GM12801 (cell line): ENCODE measurements around the gene CD101.

Experiments used
- TF ChIP-seq, protein P1 (sequence below): IDR thresholded peaks from one replicate; pipeline ENCODE4 v1.5.1; 2011; ENCODE audit warnings: control low read depth; ENCODE audit not compliant: insufficient read length; ENCODE audit errors: extremely low read depth

The CD101 gene

DNA sequence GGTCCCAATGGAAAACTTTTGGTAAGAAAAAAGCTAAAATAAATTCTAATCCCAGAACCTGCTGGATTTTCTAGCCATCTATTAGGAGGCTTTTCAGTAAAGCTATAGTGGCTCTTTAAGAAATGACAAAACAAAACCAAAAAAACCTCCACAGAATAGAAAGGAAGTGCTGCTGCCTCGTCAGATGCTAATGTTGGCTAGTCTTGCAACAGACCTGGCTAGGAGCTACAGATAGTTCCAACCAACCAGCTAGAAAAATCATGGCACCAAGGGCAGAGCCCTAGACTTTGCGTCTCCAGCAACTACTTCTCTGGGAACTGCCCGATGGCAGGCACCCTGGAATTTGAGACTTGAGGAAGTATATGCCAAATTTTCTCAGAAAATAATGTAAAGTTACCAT is 7.6 kb downstream of the CD101 start:
- TF ChIP-seq, protein P1, sequence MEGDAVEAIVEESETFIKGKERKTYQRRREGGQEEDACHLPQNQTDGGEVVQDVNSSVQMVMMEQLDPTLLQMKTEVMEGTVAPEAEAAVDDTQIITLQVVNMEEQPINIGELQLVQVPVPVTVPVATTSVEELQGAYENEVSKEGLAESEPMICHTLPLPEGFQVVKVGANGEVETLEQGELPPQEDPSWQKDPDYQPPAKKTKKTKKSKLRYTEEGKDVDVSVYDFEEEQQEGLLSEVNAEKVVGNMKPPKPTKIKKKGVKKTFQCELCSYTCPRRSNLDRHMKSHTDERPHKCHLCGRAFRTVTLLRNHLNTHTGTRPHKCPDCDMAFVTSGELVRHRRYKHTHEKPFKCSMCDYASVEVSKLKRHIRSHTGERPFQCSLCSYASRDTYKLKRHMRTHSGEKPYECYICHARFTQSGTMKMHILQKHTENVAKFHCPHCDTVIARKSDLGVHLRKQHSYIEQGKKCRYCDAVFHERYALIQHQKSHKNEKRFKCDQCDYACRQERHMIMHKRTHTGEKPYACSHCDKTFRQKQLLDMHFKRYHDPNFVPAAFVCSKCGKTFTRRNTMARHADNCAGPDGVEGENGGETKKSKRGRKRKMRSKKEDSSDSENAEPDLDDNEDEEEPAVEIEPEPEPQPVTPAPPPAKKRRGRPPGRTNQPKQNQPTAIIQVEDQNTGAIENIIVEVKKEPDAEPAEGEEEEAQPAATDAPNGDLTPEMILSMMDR, result no peak

DNA sequence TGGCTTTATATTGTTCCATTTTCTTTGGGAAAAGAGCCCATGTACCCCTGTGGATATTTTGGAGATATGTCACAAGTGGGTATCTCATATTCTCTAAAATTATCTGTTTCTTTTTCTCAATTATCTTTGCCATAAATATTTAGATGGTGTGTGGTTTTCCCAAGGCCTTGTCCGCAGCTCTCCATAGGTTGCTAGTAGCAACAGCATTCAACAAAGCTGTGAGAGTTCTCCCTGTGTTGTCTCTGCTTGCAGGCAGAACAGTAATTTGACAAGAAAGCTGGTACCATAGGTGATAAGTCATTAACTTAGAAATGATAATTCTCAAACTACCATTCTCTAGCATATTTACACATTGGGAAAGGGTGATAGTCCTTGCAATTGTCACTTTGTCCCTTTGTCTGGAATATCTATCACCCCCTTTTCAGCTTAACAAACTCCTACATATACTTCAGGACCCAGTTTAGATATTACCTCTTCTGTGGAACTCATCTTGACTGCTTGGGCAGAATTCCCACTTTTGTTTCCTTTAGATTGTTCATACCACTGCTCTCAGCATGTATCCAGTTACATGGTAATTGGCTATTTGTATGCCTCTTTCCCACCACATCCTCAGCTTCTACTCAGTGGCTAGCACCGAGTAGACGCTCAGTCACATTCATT is 8.9 kb downstream of the CD101 start:
- TF ChIP-seq, protein P1, result no peak

DNA sequence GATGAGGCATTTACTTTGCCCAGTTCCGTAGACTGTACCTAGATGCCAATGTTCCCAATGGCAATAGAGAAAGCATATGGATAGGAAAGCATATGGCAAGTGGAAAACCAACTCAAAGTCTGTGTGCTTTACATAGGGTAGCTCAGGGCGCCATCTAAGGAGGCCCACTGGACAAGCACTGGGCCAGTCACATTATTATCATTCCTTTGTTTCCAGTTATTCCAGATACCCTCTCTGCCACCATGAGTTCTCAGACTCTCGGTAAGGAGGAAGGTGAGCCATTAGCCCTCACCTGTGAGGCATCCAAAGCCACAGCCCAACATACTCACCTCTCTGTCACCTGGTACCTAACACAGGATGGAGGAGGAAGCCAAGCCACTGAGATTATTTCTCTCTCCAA is 9.8 kb downstream of the CD101 start:
- TF ChIP-seq, protein P1, result no peak

DNA sequence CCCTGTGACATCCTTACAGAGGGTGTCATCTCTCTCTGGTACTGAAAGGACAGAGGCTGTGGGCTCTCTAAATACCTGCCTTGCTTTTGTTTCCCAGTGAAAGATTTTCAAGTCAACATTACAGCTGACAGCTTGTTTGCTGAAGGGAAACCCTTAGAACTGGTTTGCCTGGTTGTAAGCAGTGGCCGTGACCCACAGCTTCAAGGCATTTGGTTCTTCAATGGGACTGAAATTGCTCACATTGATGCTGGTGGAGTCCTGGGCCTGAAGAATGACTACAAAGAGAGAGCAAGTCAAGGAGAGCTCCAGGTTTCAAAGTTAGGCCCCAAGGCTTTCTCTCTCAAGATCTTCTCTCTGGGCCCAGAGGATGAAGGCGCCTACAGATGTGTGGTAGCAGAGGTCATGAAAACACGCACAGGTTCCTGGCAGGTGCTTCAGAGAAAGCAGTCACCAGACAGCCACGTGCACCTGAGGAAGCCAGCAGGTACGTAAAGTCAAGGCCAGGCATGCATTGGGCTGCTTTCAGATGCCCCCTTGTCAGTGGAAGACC is 11.8 kb downstream of the CD101 start:
- TF ChIP-seq, protein P1, result no peak

DNA sequence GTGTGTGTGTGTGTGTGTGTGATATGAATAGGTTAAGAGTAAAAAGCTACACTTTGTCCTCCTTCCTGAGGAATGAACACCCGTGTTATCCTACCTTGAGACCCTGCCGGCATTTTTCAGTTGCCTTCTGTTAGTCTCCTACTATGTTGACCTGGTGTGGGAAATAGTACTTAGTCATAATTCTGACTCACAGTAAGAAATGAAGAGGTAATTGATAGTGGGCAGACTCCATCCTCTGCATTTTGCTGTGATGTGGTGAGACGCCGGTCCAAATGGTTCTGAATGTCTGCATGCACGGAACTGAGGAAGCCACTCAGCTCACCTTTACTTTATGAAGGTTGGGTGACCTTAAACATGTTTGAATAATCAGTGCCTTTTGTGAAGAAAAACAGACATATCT is 12.6 kb downstream of the CD101 start:
- TF ChIP-seq, protein P1, result no peak

DNA sequence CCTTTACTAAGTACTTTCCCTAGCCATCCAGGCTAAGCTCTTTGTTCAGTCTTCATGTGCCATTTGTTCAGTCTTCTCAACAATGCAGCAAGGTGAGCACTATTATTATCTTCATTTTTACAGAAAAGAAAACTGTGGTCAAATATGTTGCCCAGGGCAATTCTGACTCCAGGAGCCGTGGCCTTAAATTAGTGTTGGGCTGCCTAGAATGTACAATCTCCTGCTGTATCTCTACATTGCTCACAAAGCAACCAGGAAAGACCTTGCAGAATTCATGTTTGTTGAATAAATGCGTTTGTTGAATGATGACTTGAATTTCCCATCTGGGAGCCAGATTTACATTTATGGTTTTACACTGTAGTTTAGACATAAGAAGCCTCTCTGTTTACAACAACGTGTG is 14.2 kb downstream of the CD101 start:
- TF ChIP-seq, protein P1, result no peak

GRCh38 chr1:117017062-117017461 is 15.5 kb downstream of the CD101 start:
- TF ChIP-seq, protein P1, result no peak
